Stimulated activated CD4-positive, alpha-beta T cell treated with anti-CD3 and anti-CD28 coated beads, Interleukin-4, amount 100 ng/mL, for 48 hours (primary cell): ENCODE data around the gene PCDHGA2.
"Not testable (repeated sequence)": the region's sequence is repeated elsewhere in the genome, so short reads cannot be mapped to it uniquely, and the experiment has no call there.

Experiments used
- DNase-seq, 2 donors: peaks; one replicate each; pipeline ENCODE4 v3.0.0-alpha.2; 2020; ENCODE audit warnings: low read depth in 2 of 2

The PCDHGA2 gene

GRCh38 chr5:141338538-141339306, at the start of gene PCDHGA2:
Gene PCDHGA2, plus strand, starts transcription at chr5:141338760.
- DNase-seq, result no peak

- DNase-seq, result no peak
Measured at GRCh38 chr5:141298376-141298775, 40.2 kb upstream of the PCDHGA2 start.

- no peak for DNase-seq
Measured at GRCh38 chr5:141303756-141304155, 34.8 kb upstream of the PCDHGA2 start, which contains the start of gene SLC25A2. Gene SLC25A2, minus strand, starts transcription at chr5:141304049. Its CDS starts 184 bp downstream, at chr5:141303865.

- DNase-seq, result no peak
Measured at GRCh38 chr5:141306630-141307029, 31.9 kb upstream of the PCDHGA2 start.

GRCh38 chr5:141313711-141314110, 24.8 kb upstream of the PCDHGA2 start:
- DNase-seq, result no peak

GRCh38 chr5:141316963-141317362, 21.6 kb upstream of the PCDHGA2 start:
- DNase-seq, result not testable (repeated sequence)

- DNase-seq, result no peak
Measured at GRCh38 chr5:141319202-141319601, 19.4 kb upstream of the PCDHGA2 start.

GRCh38 chr5:141319699-141320098, 18.9 kb upstream of the PCDHGA2 start:
- no peak for DNase-seq

GRCh38 chr5:141320225-141321169, 18.1 kb upstream of the PCDHGA2 start, which contains the start of gene TAF7:
Gene TAF7, minus strand, starts transcription at chr5:141320784. Its CDS starts 740 bp downstream, at chr5:141320044.
- peak; percentile 83 to 86 for DNase-seq

GRCh38 chr5:141322261-141322660, 16.3 kb upstream of the PCDHGA2 start:
- no peak for DNase-seq

- peak; percentile 45 to 51 for DNase-seq
Measured at GRCh38 chr5:141326088-141326854, 12.3 kb upstream of the PCDHGA2 start.

GRCh38 chr5:141328231-141328630, 10.3 kb upstream of the PCDHGA2 start:
- DNase-seq, result no peak

GRCh38 chr5:141330299-141331080, 8.1 kb upstream of the PCDHGA2 start, which contains the start of gene PCDHGA1:
Gene PCDHGA1, plus strand, starts transcription at chr5:141330514.
- no peak for DNase-seq

GRCh38 chr5:141332571-141332970, 6.0 kb upstream of the PCDHGA2 start:
- DNase-seq, result not testable (repeated sequence)

- not testable (repeated sequence) for DNase-seq
Measured at GRCh38 chr5:141340781-141341354, 2.3 kb downstream of the PCDHGA2 start.

- DNase-seq, result no peak
Measured at GRCh38 chr5:141342773-141343172, 4.2 kb downstream of the PCDHGA2 start.

- no peak for DNase-seq
Measured at GRCh38 chr5:141343242-141343952, 4.8 kb downstream of the PCDHGA2 start, which contains the start of gene PCDHGA3. Gene PCDHGA3, plus strand, starts transcription at chr5:141343829. Its CDS starts 205 bp downstream, at chr5:141344034.

- DNase-seq, result no peak
Measured at GRCh38 chr5:141343953-141344463, 5.4 kb downstream of the PCDHGA2 start.

- no peak for DNase-seq
Measured at GRCh38 chr5:141345327-141345726, 6.8 kb downstream of the PCDHGA2 start.
